ENCODE measurements around the gene SCN11A. TPM values are rescaled to one million over a fixed set of nuclear protein-coding genes. Genes with fewer than 3 reads are reported as not detected.

SCN11A gene
- total and polyA plus RNA-seq, 4 donors = 0.06 to 0.18 (median 0.11) TPM

DNA sequence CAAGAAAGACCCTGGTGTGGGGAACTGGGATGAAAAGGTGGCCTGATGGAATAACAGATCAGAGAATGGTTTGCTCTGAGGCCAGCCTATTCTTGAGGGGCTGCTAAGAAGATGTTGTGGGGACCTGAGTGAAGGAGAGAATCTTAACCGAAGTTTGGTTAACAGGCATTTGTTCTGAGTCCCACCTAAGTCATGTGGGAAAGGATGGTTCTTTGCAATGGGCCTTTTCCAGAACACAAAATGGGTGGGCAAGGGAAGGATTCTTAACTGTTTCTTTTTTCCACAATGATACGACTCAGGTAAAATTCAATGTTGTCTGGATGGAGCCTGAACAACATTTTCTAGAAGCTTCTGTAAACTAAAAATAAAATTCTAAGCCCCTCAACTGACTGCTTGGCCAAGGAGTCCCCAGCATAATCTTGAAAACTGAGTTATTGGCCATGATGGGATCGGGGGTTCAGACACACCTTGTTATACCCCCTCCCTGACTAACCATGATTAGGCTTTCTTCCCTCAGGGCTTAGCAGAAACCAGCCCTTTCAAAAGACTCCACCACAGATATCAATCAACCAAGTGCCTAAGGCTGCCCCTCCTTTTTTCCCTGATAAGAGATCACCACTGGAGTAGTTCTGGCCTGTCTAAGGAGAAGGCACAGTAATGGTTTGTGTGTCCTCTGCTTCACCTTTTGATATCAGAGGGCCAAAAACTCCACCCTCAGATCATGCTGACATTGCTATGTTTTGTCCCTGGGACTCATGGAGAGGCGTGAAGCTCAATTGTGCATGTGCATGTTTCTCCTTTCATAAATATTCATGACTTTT lies 30.1 kb downstream of the SCN11A start:
- Histone ChIP-seq H3K9ac (ENCODE audit: low read depth in 1 of 2, low read length in 2 of 2) (no peak overlapping the region), H3K27me3 (ENCODE audit: control insufficient read depth in 4 of 4, insufficient read depth in 4 of 4, low read length in 3 of 4) (no peaks in the 10 kb centered on the region), H3K36me3 (ENCODE audit: control insufficient read depth in 4 of 4, insufficient read depth in 3 of 4, low read depth in 1 of 4, low read length in 3 of 4) (no peaks in the 10 kb centered on the region), H3K4me1 (ENCODE audit: control insufficient read depth in 4 of 4, insufficient read depth in 4 of 4, low read length in 3 of 4) (no peaks in the 10 kb centered on the region), H3K4me3 (ENCODE audit: low read depth in 1 of 3, low read length in 3 of 3) (no peak overlapping the region), H3K9me3 (ENCODE audit: control insufficient read depth in 4 of 4, low read length in 3 of 4) (no peaks in the 10 kb centered on the region), H3K27ac (ENCODE audit: low read depth in 1 of 2, low read length in 2 of 2) (no peak overlapping the region)
- WGBS = 93% methylated on average over 4 of the region's 4 CpGs
- TF ChIP-seq EGR1 (IDR thresholded peaks at IDR 0.05; ENCODE audit: low read depth in 2 of 2) (no peak), HNF4A (conservative IDR thresholded peaks at IDR 0.05) (no peak), FOXA1 (IDR thresholded peaks at IDR 0.05) (no peak), TAF1 (conservative IDR thresholded peaks at IDR 0.05) (no peak), NR2F2 (IDR thresholded peaks at IDR 0.05) (no peak), JUND (IDR thresholded peaks at IDR 0.05) (no peak), SP1 (IDR thresholded peaks at IDR 0.05) (no peak), GABPA (IDR thresholded peaks at IDR 0.05 in 1 of 2, conservative IDR thresholded peaks at IDR 0.05 in 1 of 2) (no peak), HNF4G (IDR thresholded peaks at IDR 0.05) (no peak), RAD21 (IDR thresholded peaks at IDR 0.05) (no peak), RXRA (IDR thresholded peaks at IDR 0.05) (no peak)
- TF ChIP-seq, protein P1, sequence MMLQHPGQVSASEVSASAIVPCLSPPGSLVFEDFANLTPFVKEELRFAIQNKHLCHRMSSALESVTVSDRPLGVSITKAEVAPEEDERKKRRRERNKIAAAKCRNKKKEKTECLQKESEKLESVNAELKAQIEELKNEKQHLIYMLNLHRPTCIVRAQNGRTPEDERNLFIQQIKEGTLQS (IDR thresholded peaks at IDR 0.05) = no peak
- TF ChIP-seq, protein P2, sequence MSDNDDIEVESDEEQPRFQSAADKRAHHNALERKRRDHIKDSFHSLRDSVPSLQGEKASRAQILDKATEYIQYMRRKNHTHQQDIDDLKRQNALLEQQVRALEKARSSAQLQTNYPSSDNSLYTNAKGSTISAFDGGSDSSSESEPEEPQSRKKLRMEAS (IDR thresholded peaks at IDR 0.05) = no peak
- TF ChIP-seq, protein P3, sequence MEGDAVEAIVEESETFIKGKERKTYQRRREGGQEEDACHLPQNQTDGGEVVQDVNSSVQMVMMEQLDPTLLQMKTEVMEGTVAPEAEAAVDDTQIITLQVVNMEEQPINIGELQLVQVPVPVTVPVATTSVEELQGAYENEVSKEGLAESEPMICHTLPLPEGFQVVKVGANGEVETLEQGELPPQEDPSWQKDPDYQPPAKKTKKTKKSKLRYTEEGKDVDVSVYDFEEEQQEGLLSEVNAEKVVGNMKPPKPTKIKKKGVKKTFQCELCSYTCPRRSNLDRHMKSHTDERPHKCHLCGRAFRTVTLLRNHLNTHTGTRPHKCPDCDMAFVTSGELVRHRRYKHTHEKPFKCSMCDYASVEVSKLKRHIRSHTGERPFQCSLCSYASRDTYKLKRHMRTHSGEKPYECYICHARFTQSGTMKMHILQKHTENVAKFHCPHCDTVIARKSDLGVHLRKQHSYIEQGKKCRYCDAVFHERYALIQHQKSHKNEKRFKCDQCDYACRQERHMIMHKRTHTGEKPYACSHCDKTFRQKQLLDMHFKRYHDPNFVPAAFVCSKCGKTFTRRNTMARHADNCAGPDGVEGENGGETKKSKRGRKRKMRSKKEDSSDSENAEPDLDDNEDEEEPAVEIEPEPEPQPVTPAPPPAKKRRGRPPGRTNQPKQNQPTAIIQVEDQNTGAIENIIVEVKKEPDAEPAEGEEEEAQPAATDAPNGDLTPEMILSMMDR (IDR thresholded peaks at IDR 0.05; ENCODE audit: low read depth, low read length, missing input control) = no peak
- no peak for DNase-seq (ENCODE audit: low spot score)

DNA sequence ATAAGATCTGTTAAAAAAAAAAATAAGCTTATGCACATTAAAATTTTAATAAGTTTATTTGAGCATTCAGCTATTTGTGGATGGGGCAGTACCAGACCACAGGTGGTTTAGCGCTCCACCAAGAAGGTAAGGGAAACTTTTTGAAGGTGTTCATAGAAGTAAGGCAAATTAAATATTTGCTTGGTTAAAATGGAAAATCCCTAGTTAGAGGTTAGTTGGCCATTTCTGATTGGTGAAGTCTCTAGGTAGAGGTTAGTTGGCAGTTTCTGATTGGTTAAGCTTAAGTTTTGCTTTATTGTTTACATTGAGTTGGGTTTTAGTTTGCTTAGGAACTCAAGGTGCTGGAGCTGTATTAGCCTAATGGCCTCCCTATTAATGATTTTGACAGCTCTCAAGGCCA lies 30.7 kb downstream of the SCN11A start:
- 96% methylated on average over 1 of the region's 1 CpG for WGBS
- no peaks in the 10 kb centered on the region for H3K9me3 ChIP-seq (ENCODE audit: control insufficient read depth in 4 of 4, low read length in 3 of 4)
- no peak overlapping the region for H3K4me3 ChIP-seq (ENCODE audit: low read depth in 1 of 3, low read length in 3 of 3)
- no peaks in the 10 kb centered on the region for H3K4me1 ChIP-seq (ENCODE audit: control insufficient read depth in 4 of 4, insufficient read depth in 4 of 4, low read length in 3 of 4)
- H3K27ac ChIP-seq (ENCODE audit: low read depth in 1 of 2, low read length in 2 of 2) = no peak overlapping the region
- H3K27me3 ChIP-seq (ENCODE audit: control insufficient read depth in 4 of 4, insufficient read depth in 4 of 4, low read length in 3 of 4) = no peaks in the 10 kb centered on the region
- DNase-seq (ENCODE audit: low spot score) = no peak
- no peak overlapping the region for H3K9ac ChIP-seq (ENCODE audit: low read depth in 1 of 2, low read length in 2 of 2)
- no peaks in the 10 kb centered on the region for H3K36me3 ChIP-seq (ENCODE audit: control insufficient read depth in 4 of 4, insufficient read depth in 3 of 4, low read depth in 1 of 4, low read length in 3 of 4)
- no peak for TF ChIP-seq FOXA1 (IDR thresholded peaks at IDR 0.05)
- TF ChIP-seq NR2F2 (IDR thresholded peaks at IDR 0.05) = no peak
- no peak for TF ChIP-seq JUND (IDR thresholded peaks at IDR 0.05)
- no peak for TF ChIP-seq YY1 (IDR thresholded peaks at IDR 0.05)
- TF ChIP-seq SP1 (IDR thresholded peaks at IDR 0.05) = no peak
- TF ChIP-seq, protein P4, sequence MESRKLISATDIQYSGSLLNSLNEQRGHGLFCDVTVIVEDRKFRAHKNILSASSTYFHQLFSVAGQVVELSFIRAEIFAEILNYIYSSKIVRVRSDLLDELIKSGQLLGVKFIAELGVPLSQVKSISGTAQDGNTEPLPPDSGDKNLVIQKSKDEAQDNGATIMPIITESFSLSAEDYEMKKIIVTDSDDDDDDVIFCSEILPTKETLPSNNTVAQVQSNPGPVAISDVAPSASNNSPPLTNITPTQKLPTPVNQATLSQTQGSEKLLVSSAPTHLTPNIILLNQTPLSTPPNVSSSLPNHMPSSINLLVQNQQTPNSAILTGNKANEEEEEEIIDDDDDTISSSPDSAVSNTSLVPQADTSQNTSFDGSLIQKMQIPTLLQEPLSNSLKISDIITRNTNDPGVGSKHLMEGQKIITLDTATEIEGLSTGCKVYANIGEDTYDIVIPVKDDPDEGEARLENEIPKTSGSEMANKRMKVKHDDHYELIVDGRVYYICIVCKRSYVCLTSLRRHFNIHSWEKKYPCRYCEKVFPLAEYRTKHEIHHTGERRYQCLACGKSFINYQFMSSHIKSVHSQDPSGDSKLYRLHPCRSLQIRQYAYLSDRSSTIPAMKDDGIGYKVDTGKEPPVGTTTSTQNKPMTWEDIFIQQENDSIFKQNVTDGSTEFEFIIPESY (IDR thresholded peaks at IDR 0.05) = no peak
- TF ChIP-seq, protein P3 (IDR thresholded peaks at IDR 0.05; ENCODE audit: low read depth, low read length, missing input control) = no peak
- TF ChIP-seq GABPA (IDR thresholded peaks at IDR 0.05 in 1 of 2, conservative IDR thresholded peaks at IDR 0.05 in 1 of 2) = no peak
- no peak for TF ChIP-seq RAD21 (IDR thresholded peaks at IDR 0.05)
- TF ChIP-seq TAF1 (conservative IDR thresholded peaks at IDR 0.05) = no peak
- TF ChIP-seq HNF4G (IDR thresholded peaks at IDR 0.05) = no peak
- no peak for TF ChIP-seq RXRA (IDR thresholded peaks at IDR 0.05)
- no peak for TF ChIP-seq HNF4A (conservative IDR thresholded peaks at IDR 0.05)
- TF ChIP-seq, protein P2 (IDR thresholded peaks at IDR 0.05) = no peak
- no peak for TF ChIP-seq EGR1 (IDR thresholded peaks at IDR 0.05; ENCODE audit: low read depth in 2 of 2)
- TF ChIP-seq, protein P5, sequence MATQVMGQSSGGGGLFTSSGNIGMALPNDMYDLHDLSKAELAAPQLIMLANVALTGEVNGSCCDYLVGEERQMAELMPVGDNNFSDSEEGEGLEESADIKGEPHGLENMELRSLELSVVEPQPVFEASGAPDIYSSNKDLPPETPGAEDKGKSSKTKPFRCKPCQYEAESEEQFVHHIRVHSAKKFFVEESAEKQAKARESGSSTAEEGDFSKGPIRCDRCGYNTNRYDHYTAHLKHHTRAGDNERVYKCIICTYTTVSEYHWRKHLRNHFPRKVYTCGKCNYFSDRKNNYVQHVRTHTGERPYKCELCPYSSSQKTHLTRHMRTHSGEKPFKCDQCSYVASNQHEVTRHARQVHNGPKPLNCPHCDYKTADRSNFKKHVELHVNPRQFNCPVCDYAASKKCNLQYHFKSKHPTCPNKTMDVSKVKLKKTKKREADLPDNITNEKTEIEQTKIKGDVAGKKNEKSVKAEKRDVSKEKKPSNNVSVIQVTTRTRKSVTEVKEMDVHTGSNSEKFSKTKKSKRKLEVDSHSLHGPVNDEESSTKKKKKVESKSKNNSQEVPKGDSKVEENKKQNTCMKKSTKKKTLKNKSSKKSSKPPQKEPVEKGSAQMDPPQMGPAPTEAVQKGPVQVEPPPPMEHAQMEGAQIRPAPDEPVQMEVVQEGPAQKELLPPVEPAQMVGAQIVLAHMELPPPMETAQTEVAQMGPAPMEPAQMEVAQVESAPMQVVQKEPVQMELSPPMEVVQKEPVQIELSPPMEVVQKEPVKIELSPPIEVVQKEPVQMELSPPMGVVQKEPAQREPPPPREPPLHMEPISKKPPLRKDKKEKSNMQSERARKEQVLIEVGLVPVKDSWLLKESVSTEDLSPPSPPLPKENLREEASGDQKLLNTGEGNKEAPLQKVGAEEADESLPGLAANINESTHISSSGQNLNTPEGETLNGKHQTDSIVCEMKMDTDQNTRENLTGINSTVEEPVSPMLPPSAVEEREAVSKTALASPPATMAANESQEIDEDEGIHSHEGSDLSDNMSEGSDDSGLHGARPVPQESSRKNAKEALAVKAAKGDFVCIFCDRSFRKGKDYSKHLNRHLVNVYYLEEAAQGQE (IDR thresholded peaks at IDR 0.05) = no peak
- TF ChIP-seq FOXA2 (IDR thresholded peaks at IDR 0.05) = no peak
- TF ChIP-seq, protein P1 (IDR thresholded peaks at IDR 0.05) = no peak

Data from liver (tissue), 9 donors.